ENCODE results near the gene KRT74. TPM values are rescaled to one million over a fixed set of nuclear protein-coding genes. Genes with fewer than 3 reads are reported as not detected.

KRT74 gene
- total and polyA plus RNA-seq, 12 donors, result 0.62 TPM; not detected in 11

DNA sequence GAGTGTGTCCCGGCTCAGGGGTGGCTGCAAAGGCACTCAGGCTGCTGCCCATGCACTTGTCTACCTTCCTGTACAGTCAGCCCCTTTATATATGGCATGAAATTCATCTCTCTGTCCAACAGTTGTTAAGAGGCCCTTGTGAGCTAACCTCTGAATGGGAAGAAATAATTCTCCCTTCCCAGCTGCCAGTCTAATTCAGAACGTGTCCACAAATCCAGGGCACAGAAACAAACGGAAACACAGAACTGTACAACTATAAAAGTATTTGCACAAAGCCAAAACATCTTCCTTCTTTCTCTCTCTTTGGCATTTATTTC is 54.3 kb downstream of the KRT74 start:
- 79 to 90% methylated on average over 3 of the region's 3 CpGs for whole genome bisulfite sequencing, 2 donors
- Histone ChIP-seq H3K9me3 (no peaks in the 10 kb centered on the region), H3K27me3 (peaks cover 0 to 52% (median 5%) of the 10 kb centered on the region in 7 donors), H3K27ac (no peak overlapping the region), H3K4me1 (no peaks in the 10 kb centered on the region), H3K36me3 (no peaks in the 10 kb centered on the region), H3K4me3 (no peak overlapping the region)
- TF ChIP-seq, protein P1, sequence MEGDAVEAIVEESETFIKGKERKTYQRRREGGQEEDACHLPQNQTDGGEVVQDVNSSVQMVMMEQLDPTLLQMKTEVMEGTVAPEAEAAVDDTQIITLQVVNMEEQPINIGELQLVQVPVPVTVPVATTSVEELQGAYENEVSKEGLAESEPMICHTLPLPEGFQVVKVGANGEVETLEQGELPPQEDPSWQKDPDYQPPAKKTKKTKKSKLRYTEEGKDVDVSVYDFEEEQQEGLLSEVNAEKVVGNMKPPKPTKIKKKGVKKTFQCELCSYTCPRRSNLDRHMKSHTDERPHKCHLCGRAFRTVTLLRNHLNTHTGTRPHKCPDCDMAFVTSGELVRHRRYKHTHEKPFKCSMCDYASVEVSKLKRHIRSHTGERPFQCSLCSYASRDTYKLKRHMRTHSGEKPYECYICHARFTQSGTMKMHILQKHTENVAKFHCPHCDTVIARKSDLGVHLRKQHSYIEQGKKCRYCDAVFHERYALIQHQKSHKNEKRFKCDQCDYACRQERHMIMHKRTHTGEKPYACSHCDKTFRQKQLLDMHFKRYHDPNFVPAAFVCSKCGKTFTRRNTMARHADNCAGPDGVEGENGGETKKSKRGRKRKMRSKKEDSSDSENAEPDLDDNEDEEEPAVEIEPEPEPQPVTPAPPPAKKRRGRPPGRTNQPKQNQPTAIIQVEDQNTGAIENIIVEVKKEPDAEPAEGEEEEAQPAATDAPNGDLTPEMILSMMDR (IDR thresholded peaks at IDR 0.05), result no peak
- ATAC-seq, result no peak
- no peak for DNase-seq
- intact Hi-C loops (cut with DNase I), result loop anchor here in 2 of 10 donors (10.0 kb wide), 2 partner anchors 155 to 365 kb away; partner anchors contain the start of gene KRT85 (in 1 of the 2)

DNA sequence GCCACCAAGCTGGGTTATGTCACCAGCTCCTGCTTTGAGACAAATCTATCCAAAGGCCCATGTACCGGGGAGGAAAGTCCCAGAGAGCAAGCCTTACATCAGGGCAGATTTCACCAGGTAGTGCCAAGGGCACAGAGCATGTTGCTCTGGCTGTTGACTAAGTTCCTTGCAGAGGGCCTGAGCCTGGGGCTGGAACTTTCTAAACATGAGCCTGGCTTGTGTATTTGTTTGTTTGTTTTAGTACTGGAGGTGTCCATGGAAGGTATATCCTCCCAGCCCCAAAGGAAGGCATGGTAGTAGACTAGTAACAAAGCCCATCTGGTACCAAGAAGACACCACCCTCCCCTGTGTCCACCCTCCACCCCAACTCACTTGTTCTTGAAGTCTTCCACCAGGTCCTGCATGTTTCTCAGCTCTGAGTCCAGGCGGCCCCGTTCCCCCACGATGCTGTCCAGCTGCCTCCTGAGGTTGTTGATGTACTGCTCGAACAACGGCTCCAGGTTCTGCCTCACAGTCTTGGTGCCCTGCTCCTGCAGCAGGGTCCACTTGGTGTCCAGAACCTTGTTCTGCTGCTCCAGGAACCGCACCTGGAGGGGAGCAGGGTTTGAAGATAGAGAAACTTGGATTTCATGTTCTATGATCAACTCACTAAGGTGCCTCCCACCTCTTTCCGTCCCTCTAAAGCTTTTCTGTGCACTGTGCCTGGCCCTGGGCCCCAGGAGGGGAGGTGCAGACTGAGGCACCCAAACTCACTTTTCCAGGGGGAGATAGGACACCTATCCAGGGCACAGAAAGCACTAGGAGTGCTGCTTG is 54.9 kb downstream of the KRT74 start:
- peaks cover 0 to 53% (median 5%) of the 10 kb centered on the region in 7 donors for H3K27me3 ChIP-seq
- H3K4me3 ChIP-seq, result no peak overlapping the region
- ATAC-seq (no peak), DNase-seq (no peak)
- no peaks in the 10 kb centered on the region for H3K36me3 ChIP-seq
- H3K4me1 ChIP-seq, result no peaks in the 10 kb centered on the region
- 82 to 85% methylated on average over 8 of the region's 8 CpGs for WGBS, 2 donors
- no peaks in the 10 kb centered on the region for H3K9me3 ChIP-seq
- H3K27ac ChIP-seq, result no peak overlapping the region
- TF ChIP-seq, protein P1 (IDR thresholded peaks at IDR 0.05), result no peak
- intact Hi-C loops (cut with DNase I), result loop anchor here in 2 of 10 donors (10.0 kb wide), 2 partner anchors 154 to 364 kb away; partner anchors contain the start of gene KRT85 (in 1 of the 2)

DNA sequence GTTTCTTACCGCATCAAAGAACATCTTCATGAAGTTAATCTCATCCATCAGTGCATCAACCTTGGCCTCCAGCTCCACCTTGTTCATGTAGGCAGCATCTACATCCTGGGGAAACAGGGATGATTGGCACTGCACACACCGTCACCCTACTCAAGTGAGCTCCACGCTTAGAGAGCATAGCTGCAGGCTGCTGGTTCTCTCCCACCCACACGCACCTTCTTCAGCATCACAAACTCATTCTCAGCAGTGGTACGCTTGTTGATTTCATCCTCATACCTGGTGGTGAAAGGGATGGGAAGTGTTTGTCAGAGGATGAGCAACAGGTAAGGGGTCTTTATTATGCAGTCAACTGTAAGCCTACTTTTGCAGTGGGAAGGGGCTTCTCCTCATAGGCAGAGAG is 55.8 kb downstream of the KRT74 start:
- intact Hi-C loops (cut with DNase I), result loop anchor here in 2 of 10 donors (10.0 kb wide), 2 partner anchors 153 to 363 kb away; partner anchors contain the start of gene KRT85 (in 1 of the 2)
- no peak for DNase-seq
- Histone ChIP-seq H3K36me3 (no peaks in the 10 kb centered on the region), H3K27ac (no peak overlapping the region), H3K4me3 (no peak overlapping the region), H3K4me1 (no peaks in the 10 kb centered on the region), H3K27me3 (peaks cover 0 to 54% (median 5%) of the 10 kb centered on the region in 7 donors), H3K9me3 (no peaks in the 10 kb centered on the region)
- TF ChIP-seq, protein P1 (IDR thresholded peaks at IDR 0.05), result no peak
- ATAC-seq, result no peak
- WGBS, 2 donors, result 87 to 92% methylated on average over 5 of the region's 5 CpGs

DNA sequence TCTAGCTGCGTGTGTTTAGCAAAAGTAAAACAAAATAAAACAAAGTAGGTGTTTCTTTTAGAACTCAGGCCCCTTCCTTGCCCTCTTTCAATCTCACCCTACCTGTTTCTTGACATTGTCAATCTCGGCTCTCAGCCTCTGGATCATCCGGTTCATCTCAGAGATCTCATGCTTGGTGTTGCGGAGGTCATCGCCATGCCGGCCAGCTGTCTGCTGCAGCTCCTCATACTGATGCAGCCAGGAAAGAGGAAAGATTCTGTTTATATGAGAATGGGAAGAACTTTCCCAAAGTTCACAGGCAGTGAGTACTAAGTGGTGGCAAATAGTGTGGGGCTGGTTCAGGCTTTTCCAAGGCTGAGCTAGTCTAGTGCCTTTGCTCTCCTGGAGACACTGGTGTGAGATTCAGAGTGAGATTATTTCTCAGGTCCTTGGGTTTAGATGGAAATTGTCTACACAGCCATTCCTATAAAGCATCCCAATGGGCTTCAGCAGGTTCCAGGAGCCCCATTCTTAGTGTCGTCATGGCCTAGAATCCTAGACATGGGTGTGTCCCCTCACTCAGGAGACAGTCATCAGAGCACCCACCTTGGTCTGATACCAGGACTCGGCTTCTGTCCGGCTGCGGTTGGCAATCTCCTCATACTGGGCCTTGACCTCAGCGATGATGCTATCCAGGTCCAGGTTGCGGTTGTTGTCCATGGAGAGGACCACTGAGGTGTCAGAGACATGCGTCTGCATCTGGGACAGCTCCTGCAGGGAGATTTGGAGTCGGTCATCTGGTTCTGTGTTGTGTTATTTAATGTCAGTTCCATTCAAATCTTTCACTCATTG is 56.4 kb downstream of the KRT74 start:
- WGBS, 2 donors, result 91 to 92% methylated on average over 14 of the region's 14 CpGs
- TF ChIP-seq, protein P1 (IDR thresholded peaks at IDR 0.05), result no peak
- ATAC-seq (no peak), DNase-seq (no peak)
- Histone ChIP-seq H3K4me1 (no peaks in the 10 kb centered on the region), H3K4me3 (no peak overlapping the region), H3K9me3 (no peaks in the 10 kb centered on the region), H3K36me3 (no peaks in the 10 kb centered on the region), H3K27ac (no peak overlapping the region), H3K27me3 (peaks cover 0 to 54% (median 5%) of the 10 kb centered on the region in 7 donors)
- intact Hi-C loops (cut with DNase I), result loop anchor here in 2 of 10 donors (10.0 kb wide), 2 partner anchors 152 to 362 kb away; partner anchors contain the start of gene KRT85 (in 1 of the 2)

All from heart right ventricle (tissue), 16 donors.